ENCODE data around the gene ATF4.

ATF4 gene

GRCh38 chr22:39530692-39531331 is 10.4 kb downstream of the ATF4 start:
- DNase-seq: no peak

DNA sequence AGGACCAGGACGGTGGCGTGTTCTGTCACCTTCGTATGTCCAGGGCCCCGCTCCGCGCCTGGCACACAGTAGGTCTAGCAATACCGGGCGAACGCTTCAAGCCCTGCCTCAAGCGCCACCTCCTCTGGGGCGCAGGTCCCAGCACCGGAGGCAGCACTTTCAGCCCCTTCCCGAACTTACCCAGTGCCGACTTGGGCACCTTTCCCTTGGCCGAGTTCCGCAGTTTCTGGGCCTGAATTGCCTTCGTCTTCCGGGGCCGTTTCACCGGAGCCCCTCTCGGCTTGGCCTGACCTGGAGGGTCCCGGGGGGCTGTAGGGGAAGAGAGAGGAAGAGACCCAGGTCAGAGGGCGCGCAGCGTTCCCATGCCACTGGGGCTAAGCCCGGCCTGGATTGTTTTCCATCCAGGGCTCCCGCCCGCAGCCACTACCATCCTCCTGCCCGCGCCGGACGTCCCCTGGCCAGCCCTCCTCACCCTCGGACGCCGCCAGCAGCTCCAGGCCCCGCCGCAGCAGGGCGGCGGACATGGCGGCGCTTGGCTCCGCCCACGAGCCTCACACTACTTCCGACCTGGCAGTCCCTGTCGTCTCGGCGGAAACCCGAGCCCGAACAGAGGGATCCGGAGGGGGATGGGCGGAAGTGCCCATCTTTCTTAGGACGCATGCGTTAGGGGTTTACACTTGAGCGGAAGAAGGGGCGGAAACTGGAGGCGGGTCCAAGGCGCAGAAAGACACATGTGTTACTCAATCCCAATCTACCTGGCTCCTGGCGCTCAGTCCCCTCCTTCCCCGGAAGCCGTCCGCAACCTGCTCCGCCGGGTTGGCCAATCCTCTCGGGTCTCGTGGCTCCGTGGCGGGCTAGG is 12.1 kb downstream of the ATF4 start, which contains the start of gene RPS19BP1:
Gene RPS19BP1 (minus strand): TSS at position 534 of the 859 bp plus-strand sequence. CDS start 10 bp downstream, at position 524.
- DNase-seq: peak; percentile 100

GRCh38 chr22:39534092-39534506 is 13.7 kb downstream of the ATF4 start:
- no peak for DNase-seq

DNA sequence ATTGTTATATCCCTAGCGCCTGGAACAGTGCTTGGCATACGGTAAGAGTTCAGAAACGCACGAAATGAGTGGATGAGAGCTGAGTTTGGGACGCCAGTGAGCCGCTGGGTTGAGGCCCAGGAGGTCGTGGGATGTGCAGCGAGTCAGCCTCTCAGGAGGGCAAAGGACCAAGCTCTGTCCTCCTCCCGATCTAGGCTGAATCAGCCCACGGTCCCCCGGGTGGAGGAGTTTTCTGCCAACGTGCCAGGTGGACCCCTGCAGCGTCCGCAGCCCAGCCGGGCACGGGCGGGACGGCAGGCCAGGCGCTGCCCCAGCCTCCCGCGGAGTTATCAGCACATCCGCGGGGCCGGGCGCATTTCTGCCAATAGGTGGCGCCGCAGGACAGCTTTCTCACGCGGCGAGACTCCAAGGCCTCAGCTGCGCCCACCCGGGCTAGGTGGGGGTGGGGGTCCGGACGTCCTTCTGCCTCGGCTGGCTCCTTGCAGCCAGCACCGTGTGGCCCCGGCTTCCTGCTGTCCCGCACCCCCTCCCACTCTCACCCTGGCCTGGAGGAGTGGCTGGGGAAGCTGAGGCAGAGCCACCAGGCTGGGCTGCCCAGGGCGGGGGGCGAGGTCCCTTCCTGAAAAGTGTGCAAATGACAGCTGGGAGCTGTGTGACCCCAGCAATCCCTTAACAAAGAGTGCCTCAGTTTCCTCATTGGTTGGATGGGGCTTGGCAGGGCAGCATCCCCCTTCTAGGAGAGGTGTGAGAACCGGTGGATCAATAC is 14.4 kb downstream of the ATF4 start:
- DNase-seq: peak; percentile 82

GRCh38 chr22:39535357-39535725 is 15.0 kb downstream of the ATF4 start:
- DNase-seq: no peak

GRCh38 chr22:39535831-39536449 is 15.6 kb downstream of the ATF4 start:
- DNase-seq: no peak

DNA sequence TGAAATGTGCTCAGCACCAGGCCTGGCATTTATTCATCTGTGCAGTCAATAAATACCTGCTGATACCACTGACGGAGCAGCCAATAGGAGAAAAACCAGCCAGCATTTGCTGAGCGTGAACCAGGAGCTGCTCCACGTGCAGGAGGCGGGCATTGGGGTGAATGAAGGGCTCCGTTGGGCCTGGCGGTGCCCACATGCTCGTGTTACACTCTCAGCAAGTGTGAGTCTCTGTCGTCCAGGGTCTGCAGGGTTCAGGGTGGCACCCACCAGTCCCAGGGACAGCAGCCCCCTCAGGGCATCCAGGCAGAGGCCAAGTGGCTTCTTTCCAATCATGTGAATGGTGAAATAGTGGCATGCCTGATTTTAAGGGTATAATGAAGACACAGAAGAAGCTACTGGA is 16.3 kb downstream of the ATF4 start:
- no peak for DNase-seq

GRCh38 chr22:39537975-39538374 is 17.6 kb downstream of the ATF4 start:
- no peak for DNase-seq

DNA sequence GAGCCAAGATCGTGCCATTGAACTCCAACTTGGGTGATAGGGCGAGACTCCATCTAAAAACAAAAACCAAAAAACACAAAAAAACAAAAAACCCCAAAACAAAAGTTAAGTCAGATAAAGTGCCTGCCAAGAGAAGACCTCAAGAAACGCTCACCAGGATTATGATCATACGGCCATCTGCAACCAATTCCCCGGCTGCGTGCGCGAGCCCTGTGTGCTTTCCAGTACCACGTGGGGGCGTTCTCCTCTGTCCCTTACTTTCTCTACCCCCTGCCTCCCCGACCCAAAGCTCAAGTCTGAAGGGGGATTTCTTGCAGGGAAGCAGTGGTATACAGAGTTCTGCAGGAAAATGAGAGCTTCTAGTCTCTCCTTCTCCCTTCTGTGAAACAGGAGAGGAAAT is 22.7 kb downstream of the ATF4 start:
- no peak for DNase-seq

- DNase-seq: peak; percentile 73
Measured at GRCh38 chr22:39545386-39546365, 25.3 kb downstream of the ATF4 start.

DNA sequence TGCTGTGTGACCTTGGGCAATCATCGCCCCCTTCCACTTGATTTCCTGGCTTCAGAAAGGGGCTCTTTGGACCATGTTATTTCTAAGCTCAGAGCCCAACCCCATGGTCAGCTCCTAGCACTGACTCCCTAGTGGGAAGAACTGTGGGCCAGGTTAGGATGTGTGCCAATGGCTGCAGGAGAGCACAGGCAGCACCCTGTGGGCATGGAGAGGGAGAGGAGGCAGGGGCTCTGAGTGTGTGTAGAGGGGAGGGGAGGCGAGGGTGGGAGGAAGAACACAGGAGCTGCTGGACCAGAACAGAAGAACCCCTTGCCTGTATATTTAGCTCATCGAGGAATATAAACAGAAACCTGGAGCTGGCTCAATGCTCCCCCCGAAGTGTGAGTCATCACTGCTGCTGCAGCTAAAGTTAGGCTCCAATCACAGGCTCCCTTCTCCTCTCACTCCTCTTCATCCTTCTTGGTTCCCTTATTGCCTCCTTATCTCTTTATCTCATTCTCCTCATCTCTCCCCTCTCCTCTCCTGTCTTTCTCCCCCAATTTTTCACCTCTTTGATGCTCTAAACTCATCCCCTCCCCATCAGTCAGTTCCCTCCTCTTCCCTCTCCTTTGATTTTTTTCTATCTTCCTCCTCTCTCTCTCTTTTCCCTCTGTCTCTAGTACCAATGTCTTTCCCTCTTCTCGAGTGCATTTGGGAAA is 26.7 kb downstream of the ATF4 start:
- DNase-seq: no peak

DNA sequence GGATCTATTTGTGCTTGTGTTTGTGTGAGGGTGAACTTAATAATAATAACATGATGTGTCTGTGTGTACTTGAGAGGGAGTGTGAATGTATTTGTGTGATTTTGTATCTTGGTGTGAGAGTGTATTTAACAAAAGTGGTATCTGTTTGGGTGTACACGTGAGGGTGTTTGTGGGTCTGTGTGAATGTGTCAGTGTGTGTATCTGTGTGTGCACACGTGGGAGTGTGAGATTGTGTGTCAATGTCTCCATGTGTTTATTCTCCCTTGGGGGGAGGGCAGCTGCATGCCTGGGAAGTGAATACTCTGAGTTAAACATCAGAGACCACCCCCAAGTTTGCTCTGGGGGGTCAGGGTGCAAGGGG is 27.2 kb downstream of the ATF4 start:
- DNase-seq: no peak

- no peak for DNase-seq
Measured at GRCh38 chr22:39553429-39553828, 33.1 kb downstream of the ATF4 start.

DNA sequence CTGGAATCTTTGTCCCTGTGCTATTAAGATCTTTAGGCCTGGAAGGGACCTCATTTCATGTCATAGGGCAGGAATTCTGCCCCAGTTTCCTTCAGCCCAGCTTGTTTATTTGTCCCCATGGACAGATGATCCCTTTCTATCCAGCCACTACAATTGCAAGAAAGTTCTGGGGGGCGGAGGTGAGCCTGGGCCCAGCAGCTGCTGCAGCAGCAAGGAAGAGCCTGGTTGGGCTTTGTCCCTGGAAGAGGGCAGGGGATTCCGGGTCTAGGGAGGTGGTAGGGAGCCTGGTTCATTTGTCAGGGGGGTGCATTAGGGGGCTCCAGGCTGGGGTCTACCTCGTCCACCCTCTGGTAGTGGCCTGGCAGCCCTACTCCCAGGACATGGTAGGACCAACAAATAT is 33.8 kb downstream of the ATF4 start:
- no peak for DNase-seq

DNA sequence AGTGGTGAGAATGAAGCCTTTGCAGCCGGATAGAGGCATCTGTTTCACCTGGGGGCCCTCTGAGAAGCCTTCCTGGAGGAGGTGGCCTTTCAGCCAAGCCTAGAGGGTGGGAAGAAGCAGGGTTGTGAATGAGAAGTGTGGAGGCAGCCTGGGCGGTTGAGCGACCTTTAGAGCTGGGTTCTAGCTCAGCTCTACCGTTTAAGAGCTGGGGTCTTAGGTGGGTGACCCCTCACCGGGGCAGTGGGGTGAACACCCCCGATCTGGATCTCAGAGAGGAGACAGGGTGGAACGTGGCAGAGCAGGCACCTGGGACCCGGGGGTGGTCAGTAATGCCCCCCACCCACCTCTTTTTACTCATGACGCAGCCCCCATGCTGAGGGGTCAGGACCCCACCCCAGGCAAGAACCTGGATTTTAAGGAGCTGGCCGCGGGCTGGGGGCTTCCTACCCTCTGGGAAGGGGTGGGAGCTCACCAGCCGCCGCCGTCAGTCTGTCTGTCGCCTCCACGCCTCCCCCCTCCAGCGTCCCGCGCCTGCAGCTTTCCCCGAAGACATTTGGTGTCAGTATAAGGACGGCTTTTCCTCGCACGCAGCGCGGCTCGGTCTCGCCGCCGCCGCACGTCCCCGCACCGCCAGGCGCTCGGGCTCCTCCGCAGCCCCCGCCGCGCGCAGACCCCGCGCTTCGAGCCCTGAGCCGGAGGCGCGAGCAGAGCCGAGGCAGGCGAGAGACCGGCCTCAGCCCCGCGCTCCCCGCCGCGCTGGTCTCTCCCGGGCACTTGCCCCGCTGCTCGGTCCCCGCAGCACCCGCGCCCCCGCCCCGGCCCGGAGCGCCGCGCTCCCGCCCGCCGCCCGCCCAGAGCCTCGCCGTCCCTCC is 36.8 kb downstream of the ATF4 start:
- peak; percentile 29 for DNase-seq

GRCh38 chr22:39558254-39558727 is 37.9 kb downstream of the ATF4 start:
- no peak for DNase-seq

GRCh38 chr22:39558950-39559349 is 38.6 kb downstream of the ATF4 start:
- DNase-seq: no peak

GRCh38 chr22:39559456-39560105 is 39.2 kb downstream of the ATF4 start:
- DNase-seq: no peak

DNA sequence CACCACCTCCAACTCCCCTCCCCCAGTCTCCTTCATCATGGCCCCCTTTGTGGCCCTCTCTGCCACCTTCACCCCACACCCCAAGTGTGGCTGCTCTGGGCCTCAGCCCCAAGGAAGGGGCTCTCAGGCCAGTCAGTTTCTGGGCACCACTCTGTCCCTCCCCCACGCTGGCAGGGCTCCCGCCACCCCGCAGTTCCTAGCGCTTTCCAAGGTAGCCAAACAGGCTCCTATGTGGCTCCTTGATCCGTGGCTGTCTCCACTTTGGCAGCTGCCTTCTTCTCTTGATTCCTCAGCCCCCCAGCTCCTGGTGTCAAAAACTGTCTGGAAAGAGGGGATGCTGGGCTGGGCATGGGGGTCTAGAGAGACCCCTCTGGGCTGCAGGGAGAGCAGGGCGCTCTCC is 39.8 kb downstream of the ATF4 start:
- DNase-seq: no peak
